HUES6 (cell line): Measurements from ENCODE around the gene TFB1M.
"Not testable (repeated sequence)": the region's sequence is repeated elsewhere in the genome, so short reads cannot be mapped to it uniquely, and the experiment has no call there.

Source experiments
- H3K27ac ChIP-seq: 2 replicates; pipeline ENCODE4 v1.7.0; 2013; ENCODE audit warnings: low read depth, mild to moderate bottlenecking, low read length, inconsistent platforms
- H3K27me3 ChIP-seq: 2 replicates; pipeline ENCODE4 v1.6.1; 2013; ENCODE audit warnings: low read length; ENCODE audit not compliant: control insufficient read depth, insufficient read depth
- H3K36me3 ChIP-seq: 2 replicates; pipeline ENCODE4 v1.6.1; 2013; ENCODE audit warnings: low read length; ENCODE audit not compliant: control insufficient read depth, insufficient read depth
- H3K4me1 ChIP-seq: 2 replicates; pipeline ENCODE4 v1.6.1; 2013; ENCODE audit warnings: low read length; ENCODE audit not compliant: control insufficient read depth, insufficient read depth
- H3K4me3 ChIP-seq: 2 replicates; pipeline ENCODE4 v1.5.1; 2013; ENCODE audit warnings: low read depth, low read length
- H3K9ac ChIP-seq: one replicate; pipeline ENCODE4 v1.6.1; 2013; ENCODE audit warnings: mild to moderate bottlenecking, low read length
- H3K9me3 ChIP-seq: 2 replicates; pipeline ENCODE4 v1.6.1; 2013; ENCODE audit warnings: low read depth, low read length; ENCODE audit not compliant: control insufficient read depth, insufficient read depth

The TFB1M gene

GRCh38 chr6:155234687-155235086, 79.6 kb downstream of the TFB1M start:
- H3K9ac ChIP-seq, result no peak overlapping the region
- peaks cover 36% of the 10 kb centered on the region for H3K9me3 ChIP-seq
- no peak overlapping the region for H3K27ac ChIP-seq

GRCh38 chr6:155234167-155234566, 80.1 kb downstream of the TFB1M start:
- Histone ChIP-seq H3K9me3 (peaks cover 33% of the 10 kb centered on the region), H3K27me3 (no peaks in the 10 kb centered on the region), H3K27ac (no peak overlapping the region), H3K4me3 (no peak overlapping the region), H3K9ac (no peak overlapping the region), H3K36me3 (peaks cover 2% of the 10 kb centered on the region; the same call in 1 of the 2 replicates), H3K4me1 (no peaks in the 10 kb centered on the region)

More at GRCh38 chr6:155234687-155235086, 79.6 kb downstream of the TFB1M start:
- Histone ChIP-seq H3K4me1 (no peaks in the 10 kb centered on the region), H3K36me3 (peaks cover 3% of the 10 kb centered on the region), H3K27me3 (no peaks in the 10 kb centered on the region), H3K4me3 (no peak overlapping the region)

DNA sequence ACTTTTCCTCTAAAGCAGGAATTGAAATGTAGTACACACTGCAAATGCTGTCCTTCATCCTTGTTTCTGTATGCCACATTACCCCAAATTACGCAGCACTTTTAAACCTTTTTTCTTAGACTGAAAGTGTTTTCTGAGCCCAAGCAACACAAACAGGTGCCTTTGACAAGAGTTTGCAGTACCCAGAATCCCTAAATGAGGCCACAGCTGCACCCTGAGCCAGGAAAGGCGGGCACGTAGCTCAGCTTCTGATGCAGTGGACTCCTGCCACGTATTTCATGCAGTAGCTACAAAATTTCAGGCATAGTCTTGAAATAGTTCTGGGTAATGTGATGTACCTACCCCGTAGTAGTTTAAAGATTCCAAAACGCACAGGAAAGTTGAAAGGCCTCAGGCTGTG, 81.4 kb downstream of the TFB1M start:
- no peak overlapping the region for H3K9ac ChIP-seq
- no peaks in the 10 kb centered on the region for H3K36me3 ChIP-seq
- no peak overlapping the region for H3K4me3 ChIP-seq
- peaks cover 24% of the 10 kb centered on the region for H3K9me3 ChIP-seq
- H3K27me3 ChIP-seq, result no peaks in the 10 kb centered on the region
- H3K27ac ChIP-seq, result no peak overlapping the region
- no peaks in the 10 kb centered on the region for H3K4me1 ChIP-seq

DNA sequence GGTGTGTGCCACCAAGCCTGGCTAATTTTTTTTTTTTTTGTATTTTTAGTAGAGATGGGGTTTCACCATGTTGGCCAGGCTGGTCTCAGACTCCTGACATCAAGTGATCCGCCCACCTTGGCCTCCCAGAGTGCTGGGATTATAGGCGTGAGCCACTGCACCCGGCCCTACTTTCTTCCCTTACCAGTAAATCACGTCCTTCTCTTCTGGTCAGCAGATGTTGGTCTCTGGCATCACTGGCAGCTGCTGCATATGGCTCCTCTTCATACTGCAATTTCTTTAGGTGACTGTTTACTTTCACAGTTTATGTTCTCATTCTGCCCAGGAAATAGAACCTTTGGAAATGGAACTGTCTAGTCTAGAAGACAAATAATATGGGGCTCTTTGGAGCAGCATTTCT, 83.3 kb downstream of the TFB1M start:
- H3K9ac ChIP-seq, H3K27me3 ChIP-seq, H3K27ac ChIP-seq, H3K4me1 ChIP-seq, H3K4me3 ChIP-seq, H3K36me3 ChIP-seq: not testable (repeated sequence)
- H3K9me3 ChIP-seq, result peaks cover 14% of the 10 kb centered on the region

DNA sequence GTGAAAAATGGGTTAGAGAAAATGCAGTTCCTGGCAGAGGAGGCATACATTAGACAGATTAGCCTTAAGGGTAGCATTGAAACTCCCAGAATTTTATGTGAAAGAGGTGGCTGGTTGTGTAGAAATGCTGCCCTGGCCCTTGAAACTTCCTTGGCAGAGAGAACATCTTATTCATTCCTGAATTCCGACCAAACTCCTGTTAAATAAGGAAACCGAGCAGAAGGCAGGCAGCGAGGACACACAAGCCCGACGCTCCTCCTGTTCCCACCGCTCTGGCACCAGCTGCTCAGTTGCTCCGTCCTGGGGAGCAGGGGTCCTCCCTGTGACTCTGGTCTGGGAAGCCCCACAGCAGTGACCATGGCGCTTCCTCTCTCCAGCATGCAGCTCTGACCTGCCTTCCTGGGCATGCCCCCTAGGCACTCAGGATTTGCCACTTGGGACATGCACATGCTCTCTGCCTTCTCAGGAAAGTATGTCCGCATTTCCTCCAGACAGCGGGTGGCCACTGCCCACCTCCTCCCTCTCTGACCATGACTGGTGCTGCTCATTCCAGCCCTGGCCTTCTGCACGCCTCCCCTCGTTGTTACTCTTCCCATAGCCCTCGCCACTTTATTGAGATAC, 85.6 kb downstream of the TFB1M start:
- no peak overlapping the region for H3K9ac ChIP-seq
- H3K27ac ChIP-seq, result no peak overlapping the region
- no peak overlapping the region for H3K4me3 ChIP-seq
- no peaks in the 10 kb centered on the region for H3K27me3 ChIP-seq
- H3K36me3 ChIP-seq, result no peaks in the 10 kb centered on the region
- H3K9me3 ChIP-seq, result peaks cover 14% of the 10 kb centered on the region
- H3K4me1 ChIP-seq, result peaks cover 12% of the 10 kb centered on the region

DNA sequence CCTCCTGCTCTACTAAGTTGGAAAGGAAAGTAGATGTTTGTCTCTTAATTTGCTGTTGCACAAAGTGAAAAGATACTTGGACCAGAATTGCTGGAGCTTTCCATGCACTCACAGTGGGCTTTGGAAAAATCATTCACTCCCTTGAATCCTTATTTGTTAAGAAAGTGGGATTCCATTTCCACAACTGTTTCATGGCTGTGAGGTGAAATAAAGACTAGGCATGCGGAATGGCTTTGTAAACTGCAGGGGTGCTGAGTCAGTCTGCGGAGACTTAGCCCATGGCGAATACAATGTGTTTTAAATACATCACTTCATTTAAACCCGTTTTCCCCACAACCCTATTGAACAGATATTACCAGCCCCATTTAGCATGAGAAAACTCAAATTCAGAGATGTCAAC, 87.2 kb downstream of the TFB1M start:
- no peaks in the 10 kb centered on the region for H3K36me3 ChIP-seq
- H3K4me3 ChIP-seq, result no peak overlapping the region
- no peak overlapping the region for H3K9ac ChIP-seq
- H3K4me1 ChIP-seq, result peaks cover 12% of the 10 kb centered on the region
- H3K27me3 ChIP-seq, result no peaks in the 10 kb centered on the region
- no peak overlapping the region for H3K27ac ChIP-seq
- H3K9me3 ChIP-seq, result peaks cover 14% of the 10 kb centered on the region

DNA sequence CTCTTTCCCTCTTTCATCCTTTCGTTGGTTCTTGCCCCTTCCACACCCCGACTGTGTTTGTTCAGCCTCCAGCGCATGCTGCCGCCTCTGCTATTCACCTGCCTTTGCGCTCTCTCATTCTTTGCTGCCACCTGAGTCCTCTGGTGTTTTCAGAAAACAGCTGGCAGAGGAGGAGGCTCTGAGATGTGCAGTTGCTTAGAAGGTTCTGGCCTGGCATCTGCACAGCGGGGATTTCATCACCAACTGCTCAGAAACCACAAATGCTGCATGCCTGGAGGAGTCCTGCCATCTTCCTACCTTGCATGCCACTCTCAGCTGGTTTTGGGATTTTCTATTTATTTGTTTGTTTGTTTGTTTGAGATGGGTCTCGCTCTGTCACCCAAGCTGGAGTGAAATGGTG, 89.7 kb downstream of the TFB1M start:
- Histone ChIP-seq H3K36me3 (no peaks in the 10 kb centered on the region), H3K27ac (no peak overlapping the region), H3K27me3 (no peaks in the 10 kb centered on the region), H3K4me3 (no peak overlapping the region), H3K4me1 (peaks cover 12% of the 10 kb centered on the region), H3K9ac (no peak overlapping the region), H3K9me3 (peaks cover 10% of the 10 kb centered on the region; the same call in 1 of the 2 replicates)

GRCh38 chr6:155223646-155224451, 90.4 kb downstream of the TFB1M start:
- Histone ChIP-seq H3K27ac (no peak overlapping the region), H3K9me3 (peaks cover 4% of the 10 kb centered on the region; the same call in 1 of the 2 replicates), H3K9ac (no peak overlapping the region), H3K4me1 (peaks cover 12% of the 10 kb centered on the region), H3K4me3 (no peak overlapping the region), H3K36me3 (no peaks in the 10 kb centered on the region), H3K27me3 (no peaks in the 10 kb centered on the region)

DNA sequence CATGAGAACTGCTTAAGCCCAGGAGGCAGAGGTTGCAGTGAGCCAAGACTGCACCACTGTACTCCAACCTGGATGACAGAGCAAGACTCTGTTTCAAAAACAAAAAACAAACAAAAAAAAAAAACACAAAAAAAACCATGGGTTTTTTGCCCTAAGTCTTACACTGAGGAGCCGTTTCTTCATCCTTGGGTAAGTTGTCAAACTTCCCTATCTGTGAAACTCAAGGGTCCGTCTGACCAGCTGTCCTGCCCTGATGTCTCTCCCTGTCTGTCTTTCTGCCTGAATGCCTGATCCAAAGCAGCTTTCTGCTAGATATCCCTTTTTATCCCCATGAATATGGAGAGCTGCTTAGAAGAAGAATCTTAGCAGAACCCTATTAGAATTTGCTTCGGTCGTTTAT, 91.8 kb downstream of the TFB1M start:
- H3K27ac ChIP-seq, result no peak overlapping the region
- no peaks in the 10 kb centered on the region for H3K27me3 ChIP-seq
- H3K4me3 ChIP-seq, result no peak overlapping the region
- peaks cover 12% of the 10 kb centered on the region for H3K4me1 ChIP-seq
- no peak overlapping the region for H3K9ac ChIP-seq
- no peaks in the 10 kb centered on the region for H3K36me3 ChIP-seq
- H3K9me3 ChIP-seq, result peaks cover 3% of the 10 kb centered on the region; the same call in 1 of the 2 replicates

DNA sequence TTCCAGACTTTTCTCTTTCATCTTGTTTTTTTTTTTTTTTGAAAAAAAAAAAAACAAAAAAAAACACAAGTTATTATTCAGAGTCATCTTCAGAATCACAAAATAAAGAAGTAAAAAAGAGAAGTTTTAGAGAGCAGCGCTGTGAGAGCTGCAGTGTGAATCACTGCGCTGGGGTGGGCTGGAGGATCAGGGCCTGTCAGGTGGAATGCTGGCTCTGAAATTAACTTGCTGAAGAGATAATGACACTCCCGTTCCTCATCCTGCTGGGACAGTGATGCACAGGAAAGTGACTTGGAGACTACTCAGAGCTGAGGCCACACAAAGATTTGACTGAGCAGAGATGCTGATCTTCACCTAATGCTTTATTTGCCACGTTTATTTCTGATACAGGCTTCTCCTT, 93.2 kb downstream of the TFB1M start:
- H3K9ac ChIP-seq, result no peak overlapping the region
- no peaks in the 10 kb centered on the region for H3K27me3 ChIP-seq
- H3K27ac ChIP-seq, result no peak overlapping the region
- no peak overlapping the region for H3K4me3 ChIP-seq
- 0 out of 2 replicates have a peak, but pooled peaks cover 11% of the 10 kb centered on the region for H3K4me1 ChIP-seq
- H3K36me3 ChIP-seq, result no peaks in the 10 kb centered on the region
- H3K9me3 ChIP-seq, result no peaks in the 10 kb centered on the region

DNA sequence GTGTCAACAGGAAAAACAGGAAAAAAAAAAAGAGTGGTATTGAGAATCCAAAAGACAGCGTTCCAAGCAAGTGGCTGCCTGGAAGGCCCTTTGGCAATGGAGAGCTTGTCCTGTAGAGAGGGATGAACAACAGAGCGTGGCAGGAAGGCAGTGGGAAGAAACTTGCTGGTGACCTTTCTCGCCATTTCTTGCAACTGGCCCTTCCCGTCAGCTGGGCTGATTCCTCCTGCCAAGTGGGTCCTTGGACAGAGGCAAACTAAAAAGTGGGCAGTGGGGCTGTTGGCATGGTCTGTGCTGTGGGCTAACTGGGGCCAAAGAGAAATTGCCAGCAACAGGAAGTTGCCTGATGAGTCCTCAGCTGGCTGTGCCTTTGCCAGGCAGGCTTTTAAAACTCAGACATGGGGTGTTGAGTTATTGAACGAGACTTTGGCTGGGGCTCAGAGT, 94.4 kb downstream of the TFB1M start:
- no peaks in the 10 kb centered on the region for H3K36me3 ChIP-seq
- no peaks in the 10 kb centered on the region for H3K27me3 ChIP-seq
- no peak overlapping the region for H3K4me3 ChIP-seq
- H3K27ac ChIP-seq, result no peak overlapping the region
- H3K9me3 ChIP-seq, result no peaks in the 10 kb centered on the region
- H3K9ac ChIP-seq, result no peak overlapping the region
- H3K4me1 ChIP-seq, result 0 out of 2 replicates have a peak, but pooled peaks cover 11% of the 10 kb centered on the region
